ENCODE results near the gene HSBP1.

DNA sequence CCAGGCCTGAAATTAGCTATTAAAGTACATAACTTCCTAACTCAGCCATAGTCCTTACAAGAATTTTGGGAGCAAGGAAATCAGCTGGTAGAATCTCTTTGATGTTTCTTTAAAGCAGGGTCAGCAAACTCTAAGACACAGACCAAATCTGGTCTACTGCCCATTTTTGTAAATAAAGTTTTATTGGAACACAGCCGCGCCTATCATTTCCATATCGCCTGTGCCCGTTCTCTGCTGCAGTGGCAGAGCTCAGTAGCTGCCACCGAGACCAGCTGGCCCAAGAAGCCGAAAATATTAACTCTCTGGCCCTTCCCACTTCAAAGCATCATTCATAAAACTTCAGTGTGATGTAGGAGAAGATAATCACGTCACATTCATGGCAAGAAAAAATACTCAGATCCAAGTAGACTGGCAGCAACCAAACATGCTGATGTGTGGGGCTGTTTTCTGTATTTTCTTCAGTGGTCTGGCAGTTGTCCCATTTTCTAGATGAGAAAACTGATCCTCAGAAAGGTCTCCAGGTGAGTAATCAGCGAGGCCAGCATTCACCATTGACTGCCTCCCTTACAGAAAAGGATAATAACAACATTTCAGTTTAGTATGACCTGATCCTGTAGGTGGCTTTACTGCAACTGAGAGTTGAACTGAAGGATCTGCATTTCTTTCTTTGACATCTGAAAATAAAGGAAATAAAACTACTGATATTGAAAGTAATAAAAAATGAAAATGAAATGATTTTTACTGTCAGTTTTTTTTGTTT, 18.0 kb upstream of the HSBP1 start:
- TF ChIP-seq POLR2AphosphoS5 (IDR thresholded peaks at IDR 0.05; ENCODE audit: low read depth, low read length) (no peak), TAF1 (IDR thresholded peaks at IDR 0.05; ENCODE audit: low read depth, low read length) (no peak), GABPA (IDR thresholded peaks at IDR 0.05; ENCODE audit: borderline replicate concordance, insufficient read depth, low read length) (no peak), RNF2 (IDR thresholded peaks at IDR 0.05; ENCODE audit: borderline replicate concordance, low read depth, low read length, missing control alignments, poor library complexity, severe bottlenecking) (no peak), SUZ12 (IDR thresholded peaks at IDR 0.05; ENCODE audit: low read length) (no peak), EP300 (IDR thresholded peaks at IDR 0.05; ENCODE audit: borderline replicate concordance in 1 of 2, low read depth in 2 of 2, low read length in 2 of 2) (no peak), FOSL1 (IDR thresholded peaks at IDR 0.05; ENCODE audit: insufficient read depth, low read depth, low read length) (no peak), RAD21 (IDR thresholded peaks at IDR 0.05 in 1 of 2, conservative IDR thresholded peaks at IDR 0.05 in 1 of 2; ENCODE audit: low read depth in 2 of 2, low read length in 2 of 2) (no peak), SP1 (IDR thresholded peaks at IDR 0.05; ENCODE audit: low read depth, low read length) (no peak)
- TF ChIP-seq, protein P1, sequence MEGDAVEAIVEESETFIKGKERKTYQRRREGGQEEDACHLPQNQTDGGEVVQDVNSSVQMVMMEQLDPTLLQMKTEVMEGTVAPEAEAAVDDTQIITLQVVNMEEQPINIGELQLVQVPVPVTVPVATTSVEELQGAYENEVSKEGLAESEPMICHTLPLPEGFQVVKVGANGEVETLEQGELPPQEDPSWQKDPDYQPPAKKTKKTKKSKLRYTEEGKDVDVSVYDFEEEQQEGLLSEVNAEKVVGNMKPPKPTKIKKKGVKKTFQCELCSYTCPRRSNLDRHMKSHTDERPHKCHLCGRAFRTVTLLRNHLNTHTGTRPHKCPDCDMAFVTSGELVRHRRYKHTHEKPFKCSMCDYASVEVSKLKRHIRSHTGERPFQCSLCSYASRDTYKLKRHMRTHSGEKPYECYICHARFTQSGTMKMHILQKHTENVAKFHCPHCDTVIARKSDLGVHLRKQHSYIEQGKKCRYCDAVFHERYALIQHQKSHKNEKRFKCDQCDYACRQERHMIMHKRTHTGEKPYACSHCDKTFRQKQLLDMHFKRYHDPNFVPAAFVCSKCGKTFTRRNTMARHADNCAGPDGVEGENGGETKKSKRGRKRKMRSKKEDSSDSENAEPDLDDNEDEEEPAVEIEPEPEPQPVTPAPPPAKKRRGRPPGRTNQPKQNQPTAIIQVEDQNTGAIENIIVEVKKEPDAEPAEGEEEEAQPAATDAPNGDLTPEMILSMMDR (IDR thresholded peaks at IDR 0.05; ENCODE audit: control extremely low read depth in 1 of 3, insufficient read depth in 1 of 3, low read depth in 1 of 3, low read length in 3 of 3), result no peak
- TF ChIP-seq, protein P2, sequence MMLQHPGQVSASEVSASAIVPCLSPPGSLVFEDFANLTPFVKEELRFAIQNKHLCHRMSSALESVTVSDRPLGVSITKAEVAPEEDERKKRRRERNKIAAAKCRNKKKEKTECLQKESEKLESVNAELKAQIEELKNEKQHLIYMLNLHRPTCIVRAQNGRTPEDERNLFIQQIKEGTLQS (IDR thresholded peaks at IDR 0.05; ENCODE audit: insufficient read depth, low read depth, low read length), result no peak

Measured in H1 (cell line).